Parathyroid adenoma (tissue), 2 donors: Measurements from ENCODE around the gene PARP8.

Experiments
- H2AFZ ChIP-seq: fragments of 300-600 bp; sonication (generic); one replicate; pipeline ENCODE4 v1.7.0; 2017; ENCODE audit warnings: antibody characterized with exemption, mild to moderate bottlenecking
- H3K27ac ChIP-seq: fragments of 300-600 bp; sonication (generic); one replicate; pipeline ENCODE4 v1.7.0; 2017
- H3K27me3 ChIP-seq: fragments of 300-600 bp; sonication (generic); one replicate; pipeline ENCODE4 v1.7.0; 2017; ENCODE audit warnings: low read length; ENCODE audit not compliant: control insufficient read depth, insufficient read depth
- H3K36me3 ChIP-seq: fragments of 300-600 bp; sonication (generic); one replicate; pipeline ENCODE4 v1.7.0; 2017; ENCODE audit warnings: low read length; ENCODE audit not compliant: control insufficient read depth, insufficient read depth
- H3K4me1 ChIP-seq: fragments of 300-600 bp; sonication (generic); one replicate; pipeline ENCODE4 v1.7.0; 2017; ENCODE audit warnings: control low read depth
- H3K4me2 ChIP-seq: fragments of 300-600 bp; sonication (generic); one replicate; pipeline ENCODE4 v1.7.0; 2017; ENCODE audit warnings: low read length
- H3K4me3 ChIP-seq: fragments of 300-600 bp; sonication (generic); one replicate; pipeline ENCODE4 v1.7.0; 2017; ENCODE audit warnings: low read depth, low read length
- H3K79me2 ChIP-seq: fragments of 300-600 bp; sonication (generic); one replicate; pipeline ENCODE4 v1.7.0; 2017; ENCODE audit warnings: control low read depth
- H3K9ac ChIP-seq: fragments of 300-600 bp; sonication (generic); one replicate; pipeline ENCODE4 v1.7.0; 2017; ENCODE audit warnings: mild to moderate bottlenecking
- H3K9me3 ChIP-seq: fragments of 300-600 bp; sonication (generic); one replicate; pipeline ENCODE4 v1.7.0; 2017; ENCODE audit warnings: low read length; ENCODE audit not compliant: control insufficient read depth
- CTCF ChIP-seq: fragments of 300-600 bp; sonication (generic); IDR thresholded peaks from one replicate; pipeline ENCODE4 v1.7.0; 2017; ENCODE audit warnings: antibody characterized with exemption, mild to moderate bottlenecking
- donor health status: primary hyperparathyroidism.

PARP8 gene

GRCh38 chr5:50722223-50722622, 55.8 kb downstream of the PARP8 start:
- TF ChIP-seq CTCF: no peak

GRCh38 chr5:50724262-50724661, 57.8 kb downstream of the PARP8 start:
- TF ChIP-seq CTCF: no peak
- Histone ChIP-seq H3K4me2 (no peak overlapping the region), H3K4me3 (no peak overlapping the region), H3K79me2 (peaks cover 7% of the 10 kb centered on the region), H3K36me3 (no peaks in the 10 kb centered on the region), H2AFZ (no peak overlapping the region), H3K9me3 (no peaks in the 10 kb centered on the region), H3K27me3 (no peaks in the 10 kb centered on the region), H3K4me1 (no peaks in the 10 kb centered on the region), H3K27ac (no peak overlapping the region), H3K9ac (no peak overlapping the region)

More at GRCh38 chr5:50722223-50722622, 55.8 kb downstream of the PARP8 start:
- H3K36me3 ChIP-seq: no peaks in the 10 kb centered on the region
- H3K9me3 ChIP-seq: no peaks in the 10 kb centered on the region
- no peak overlapping the region for H3K4me3 ChIP-seq
- no peaks in the 10 kb centered on the region for H3K4me1 ChIP-seq
- peaks cover 8% of the 10 kb centered on the region for H3K79me2 ChIP-seq
- no peak overlapping the region for H2AFZ ChIP-seq
- no peak overlapping the region for H3K4me2 ChIP-seq
- H3K9ac ChIP-seq: no peak overlapping the region
- no peaks in the 10 kb centered on the region for H3K27me3 ChIP-seq
- no peak overlapping the region for H3K27ac ChIP-seq

- Histone ChIP-seq H2AFZ (no peak overlapping the region), H3K36me3 (no peaks in the 10 kb centered on the region), H3K27me3 (no peaks in the 10 kb centered on the region), H3K4me1 (peaks cover 6% of the 10 kb centered on the region), H3K4me2 (no peak overlapping the region), H3K27ac (no peak overlapping the region), H3K9me3 (no peaks in the 10 kb centered on the region), H3K9ac (no peak overlapping the region), H3K79me2 (peaks cover 7% of the 10 kb centered on the region), H3K4me3 (no peak overlapping the region)
- no peak for TF ChIP-seq CTCF
These were observed 59.5 kb downstream of the PARP8 start for GRCh38 chr5:50725800-50726474.

GRCh38 chr5:50726475-50727148, 60.2 kb downstream of the PARP8 start:
- TF ChIP-seq CTCF: no peak
- Histone ChIP-seq H3K27ac (no peak overlapping the region), H3K79me2 (peaks cover 7% of the 10 kb centered on the region), H3K9ac (no peak overlapping the region), H3K9me3 (no peaks in the 10 kb centered on the region), H2AFZ (no peak overlapping the region), H3K27me3 (no peaks in the 10 kb centered on the region), H3K36me3 (no peaks in the 10 kb centered on the region), H3K4me2 (no peak overlapping the region), H3K4me1 (peaks cover 10% of the 10 kb centered on the region), H3K4me3 (no peak overlapping the region)

- TF ChIP-seq CTCF: no peak
These were observed 60.7 kb downstream of the PARP8 start for GRCh38 chr5:50727149-50727496.

More at GRCh38 chr5:50727149-50727496, 60.7 kb downstream of the PARP8 start:
- Histone ChIP-seq H3K9me3 (no peaks in the 10 kb centered on the region), H3K9ac (no peak overlapping the region), H3K27ac (no peak overlapping the region), H3K27me3 (no peaks in the 10 kb centered on the region), H3K36me3 (no peaks in the 10 kb centered on the region), H3K4me2 (no peak overlapping the region), H3K4me1 (peaks cover 10% of the 10 kb centered on the region), H2AFZ (no peak overlapping the region), H3K79me2 (peaks cover 7% of the 10 kb centered on the region), H3K4me3 (no peak overlapping the region)
